Esophagus muscularis mucosa (tissue), 4 donors: ENCODE results near the gene CCDC9B.

Experiments
- EP300 ChIP-seq: sonication (generic); formaldehyde crosslinking; IDR thresholded peaks from one replicate; pipeline ENCODE4 v1.6.1; 2017; ENCODE audit warnings: antibody characterized with exemption
- POLR2A ChIP-seq: fragments of 450-650 bp; IDR thresholded peaks from one replicate; pipeline ENCODE4 v1.6.1; 2017; ENCODE audit warnings: antibody characterized with exemption, moderate library complexity, mild to moderate bottlenecking, low read depth
- POLR2AphosphoS5 ChIP-seq, 2 donors: sonication (generic); formaldehyde crosslinking; IDR thresholded peaks; one replicate each; pipeline ENCODE4 v1.6.1; 2017; ENCODE audit warnings: antibody characterized with exemption in 2 of 2
- TF ChIP-seq, protein P1 (sequence below), 3 experiments: fragments of 200-600 bp in 2 of 3; fragments of 450-650 bp in 1 of 3; sonication (generic) in 2 of 3; IDR thresholded peaks; one replicate each; pipeline ENCODE4 v1.5.1; 2017 to 2019; ENCODE audit warnings: antibody characterized with exemption in 3 of 3, mild to moderate bottlenecking in 2 of 3, moderate library complexity in 1 of 3

DNA sequence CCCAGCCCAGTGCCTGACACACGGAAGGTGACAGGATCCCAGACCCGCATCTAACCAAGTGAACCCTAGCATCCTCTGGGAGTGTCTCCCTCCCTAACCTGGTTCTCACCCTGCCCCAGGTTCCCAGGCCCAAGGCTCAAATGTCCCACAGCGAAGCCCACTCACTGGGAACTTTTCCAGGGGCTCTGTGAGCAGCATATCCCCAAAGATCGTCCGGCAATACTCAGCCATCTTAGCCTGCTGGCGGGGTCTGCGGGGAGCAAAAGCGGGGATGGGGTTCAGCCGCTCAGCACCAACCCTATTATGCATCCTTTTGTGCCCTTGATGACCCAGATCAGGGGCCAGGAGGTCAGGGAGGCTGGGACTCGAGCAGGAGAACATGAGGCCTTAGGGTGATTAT lies 43.4 kb downstream of the CCDC9B start:
- TF ChIP-seq, protein P1, sequence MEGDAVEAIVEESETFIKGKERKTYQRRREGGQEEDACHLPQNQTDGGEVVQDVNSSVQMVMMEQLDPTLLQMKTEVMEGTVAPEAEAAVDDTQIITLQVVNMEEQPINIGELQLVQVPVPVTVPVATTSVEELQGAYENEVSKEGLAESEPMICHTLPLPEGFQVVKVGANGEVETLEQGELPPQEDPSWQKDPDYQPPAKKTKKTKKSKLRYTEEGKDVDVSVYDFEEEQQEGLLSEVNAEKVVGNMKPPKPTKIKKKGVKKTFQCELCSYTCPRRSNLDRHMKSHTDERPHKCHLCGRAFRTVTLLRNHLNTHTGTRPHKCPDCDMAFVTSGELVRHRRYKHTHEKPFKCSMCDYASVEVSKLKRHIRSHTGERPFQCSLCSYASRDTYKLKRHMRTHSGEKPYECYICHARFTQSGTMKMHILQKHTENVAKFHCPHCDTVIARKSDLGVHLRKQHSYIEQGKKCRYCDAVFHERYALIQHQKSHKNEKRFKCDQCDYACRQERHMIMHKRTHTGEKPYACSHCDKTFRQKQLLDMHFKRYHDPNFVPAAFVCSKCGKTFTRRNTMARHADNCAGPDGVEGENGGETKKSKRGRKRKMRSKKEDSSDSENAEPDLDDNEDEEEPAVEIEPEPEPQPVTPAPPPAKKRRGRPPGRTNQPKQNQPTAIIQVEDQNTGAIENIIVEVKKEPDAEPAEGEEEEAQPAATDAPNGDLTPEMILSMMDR (IDR thresholded peaks at IDR 0.05) = no peak
- TF ChIP-seq EP300 = no peak
- TF ChIP-seq POLR2A = no peak
- TF ChIP-seq POLR2AphosphoS5 (IDR thresholded peaks at IDR 0.05) = no peak
